HG02678 (cell line): ENCODE measurements around the gene HRCT1.
"Not testable (repeated sequence)": the region's sequence is repeated elsewhere in the genome, so short reads cannot be mapped to it uniquely, and the experiment has no call there.

Source experiments
- ATAC-seq: cut with Tn5 transposase; IDR thresholded peaks from one replicate; pipeline ENCODE4 v1.9.1; 2021; ENCODE audit warnings: mild to moderate bottlenecking, moderate library complexity; ENCODE audit not compliant: unreplicated experiment

The HRCT1 gene

DNA sequence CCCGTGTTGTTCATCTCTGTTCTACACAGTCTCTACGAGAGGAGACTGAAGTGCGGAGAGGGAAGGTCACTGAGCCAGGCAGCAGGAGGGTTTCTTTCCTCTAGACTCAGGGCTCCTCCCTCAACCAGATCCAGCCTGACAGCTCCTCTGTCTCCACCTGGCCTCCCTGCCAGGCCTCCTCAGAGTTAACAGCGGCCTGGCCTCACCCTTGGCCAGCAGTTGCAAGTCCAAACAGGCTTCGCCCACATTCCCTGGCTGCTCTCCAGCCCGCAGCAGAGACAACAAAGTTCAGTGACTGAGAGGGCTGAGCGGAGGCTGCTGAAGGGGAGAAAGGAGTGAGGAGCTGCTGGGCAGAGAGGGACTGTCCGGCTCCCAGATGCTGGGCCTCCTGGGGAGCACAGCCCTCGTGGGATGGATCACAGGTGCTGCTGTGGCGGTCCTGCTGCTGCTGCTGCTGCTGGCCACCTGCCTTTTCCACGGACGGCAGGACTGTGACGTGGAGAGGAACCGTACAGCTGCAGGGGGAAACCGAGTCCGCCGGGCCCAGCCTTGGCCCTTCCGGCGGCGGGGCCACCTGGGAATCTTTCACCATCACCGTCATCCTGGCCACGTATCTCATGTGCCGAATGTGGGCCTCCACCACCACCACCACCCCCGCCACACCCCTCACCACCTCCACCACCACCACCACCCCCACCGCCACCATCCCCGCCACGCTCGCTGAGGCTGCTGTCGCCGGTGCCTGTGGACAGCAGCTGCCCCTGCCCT, at the start of gene HRCT1:
Gene HRCT1, plus strand, starts transcription at position 291 of the 768 bp plus-strand sequence. Its CDS starts 86 bp downstream, at position 377.
- no peak for ATAC-seq

DNA sequence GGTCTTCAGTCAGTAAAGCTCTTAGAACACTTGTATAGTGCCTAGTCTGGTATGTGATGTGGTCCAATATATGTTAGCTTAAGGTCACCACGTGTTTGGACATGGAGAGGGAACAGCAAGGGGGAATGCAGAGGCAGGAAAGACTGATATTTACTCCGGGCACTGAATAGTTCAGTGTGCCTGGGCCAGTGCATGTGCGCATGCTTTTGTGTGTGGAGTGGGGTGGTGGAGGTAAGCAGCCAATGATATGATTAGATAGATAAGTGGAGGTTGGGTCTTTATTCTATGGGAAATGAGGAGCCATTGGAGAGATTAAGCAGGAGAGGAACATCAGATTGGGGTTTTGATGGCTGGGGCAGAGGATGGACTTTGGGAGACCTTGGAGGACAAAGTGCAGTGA, 49.8 kb upstream of the HRCT1 start:
- ATAC-seq, result no peak

DNA sequence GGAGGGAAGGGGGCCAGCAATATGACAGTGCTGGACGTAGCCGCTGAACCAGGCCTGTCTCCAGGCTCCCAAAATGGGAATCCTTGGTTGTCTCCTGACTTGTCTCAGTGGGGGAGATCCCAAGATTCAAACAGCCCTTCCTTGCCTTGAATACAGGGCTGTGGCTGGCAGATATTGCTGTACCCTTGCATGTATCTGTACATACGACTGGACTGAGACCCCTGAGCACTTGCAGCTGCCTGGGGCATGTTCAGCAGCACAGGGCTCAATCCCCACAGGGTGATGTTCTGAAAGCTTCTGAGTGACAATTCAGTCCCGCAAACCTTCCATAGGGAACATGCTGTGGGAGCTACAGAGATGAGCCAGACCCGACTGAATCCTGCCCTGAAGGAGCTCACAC, 49.1 kb upstream of the HRCT1 start:
- ATAC-seq, result no peak

GRCh38 chr9:35858458-35858857, 47.5 kb upstream of the HRCT1 start:
- ATAC-seq, result no peak

DNA sequence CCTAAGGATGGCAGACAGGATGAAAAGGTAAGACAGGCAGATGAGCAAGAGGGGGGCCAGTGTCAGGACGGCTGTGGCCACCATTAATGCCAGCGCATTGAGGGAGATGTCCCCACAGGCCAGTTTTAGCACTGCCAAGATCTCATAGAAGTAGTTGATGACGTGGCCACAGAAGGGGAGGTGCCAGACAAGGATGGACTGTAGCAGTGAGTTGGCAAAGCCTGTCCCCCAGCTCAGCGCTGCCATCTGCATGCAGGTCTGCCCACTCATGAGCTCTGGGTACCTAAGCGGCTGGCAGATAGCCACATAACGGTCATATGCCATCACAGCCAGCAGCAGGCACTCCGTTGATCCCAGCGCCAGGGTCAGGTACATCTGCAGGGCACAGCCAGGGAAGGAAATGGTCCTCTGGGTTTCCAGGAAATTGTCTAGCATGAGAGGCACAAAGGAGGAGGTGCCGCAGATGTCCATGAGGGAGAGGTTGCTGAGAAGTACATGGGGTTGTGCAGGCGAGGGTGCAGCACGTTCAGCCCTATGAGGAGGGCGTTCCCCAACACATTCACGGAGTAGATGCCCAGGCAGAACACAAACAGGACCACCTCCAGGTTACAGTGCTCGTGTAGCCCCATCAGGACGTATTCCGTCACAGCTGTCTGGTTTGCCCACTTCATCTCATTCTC, 46.6 kb upstream of the HRCT1 start:
- no peak for ATAC-seq

DNA sequence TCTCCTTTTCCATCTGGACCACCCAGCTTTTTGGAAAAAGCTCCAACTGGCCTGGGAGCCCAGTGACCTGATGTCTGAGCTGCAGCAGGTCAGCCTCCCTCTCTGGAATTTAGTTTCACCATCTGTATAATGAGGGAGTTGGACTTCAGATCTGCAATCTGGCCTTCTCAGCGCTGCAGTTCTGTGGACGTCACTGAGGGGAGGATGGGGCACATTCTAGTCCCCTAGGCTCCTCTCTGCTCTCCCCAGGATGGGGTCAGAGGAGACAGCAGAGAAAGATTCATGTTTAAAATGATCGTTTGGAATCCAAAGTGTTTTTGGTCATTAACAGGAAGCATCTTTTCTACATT, 46.0 kb upstream of the HRCT1 start:
- no peak for ATAC-seq

DNA sequence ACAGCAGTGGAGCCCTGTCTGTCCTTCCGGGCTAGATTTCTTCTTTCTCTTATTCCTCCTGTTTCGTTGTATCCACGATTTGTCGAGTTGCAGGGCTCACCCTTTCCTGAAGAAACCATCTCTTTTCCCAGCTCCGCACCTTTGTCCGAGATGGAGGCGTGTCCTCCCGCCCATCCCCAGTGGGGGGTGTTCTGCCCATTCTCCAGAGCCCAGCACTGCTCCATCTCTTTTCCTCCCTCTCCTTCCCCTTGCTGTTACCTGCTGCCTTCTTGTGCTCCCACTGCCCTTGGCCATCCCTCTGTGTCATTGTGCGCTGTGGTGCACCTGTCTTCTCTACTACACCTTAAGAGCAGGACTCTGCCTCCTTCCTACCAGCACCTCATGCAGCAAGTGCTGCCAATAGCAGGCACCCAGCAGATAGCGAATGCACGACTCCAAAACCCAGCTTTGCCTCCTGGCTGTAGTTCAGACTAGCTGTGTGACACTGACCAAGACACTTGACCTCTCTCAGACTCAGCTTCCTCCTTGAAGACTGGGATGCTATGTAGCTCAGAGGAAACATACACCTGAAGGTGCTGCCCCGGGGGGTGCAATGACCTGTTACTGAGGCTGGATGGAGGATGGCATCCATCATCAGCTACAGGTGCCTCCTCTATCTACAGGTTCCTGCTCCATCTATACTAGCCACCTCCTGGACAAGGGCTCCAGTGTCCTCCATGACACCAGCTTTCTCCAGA, 44.7 kb upstream of the HRCT1 start:
- no peak for ATAC-seq

GRCh38 chr9:35862328-35862727, 43.7 kb upstream of the HRCT1 start:
- no peak for ATAC-seq

DNA sequence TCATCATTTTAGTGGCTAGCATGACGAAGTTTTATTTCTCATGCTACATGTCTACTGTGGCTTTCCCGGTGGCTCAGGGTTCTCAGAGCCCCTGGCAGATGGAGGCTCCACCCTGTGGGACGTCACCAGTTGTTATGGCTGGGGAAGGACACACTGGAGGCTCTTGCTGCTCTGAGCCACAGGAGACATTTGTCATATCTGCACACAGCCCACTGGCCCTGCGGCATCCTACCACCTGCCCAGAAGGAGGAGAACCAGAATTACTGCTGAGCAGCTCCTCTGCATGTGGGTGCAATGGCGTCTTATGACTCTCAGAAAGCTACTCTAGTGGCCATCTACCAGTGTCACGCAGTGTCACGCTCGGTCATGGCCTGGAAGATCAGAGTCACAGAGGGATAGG, 42.4 kb upstream of the HRCT1 start:
- ATAC-seq, result no peak

- ATAC-seq, result no peak
Observed at GRCh38 chr9:35864695-35865255, 41.2 kb upstream of the HRCT1 start.

DNA sequence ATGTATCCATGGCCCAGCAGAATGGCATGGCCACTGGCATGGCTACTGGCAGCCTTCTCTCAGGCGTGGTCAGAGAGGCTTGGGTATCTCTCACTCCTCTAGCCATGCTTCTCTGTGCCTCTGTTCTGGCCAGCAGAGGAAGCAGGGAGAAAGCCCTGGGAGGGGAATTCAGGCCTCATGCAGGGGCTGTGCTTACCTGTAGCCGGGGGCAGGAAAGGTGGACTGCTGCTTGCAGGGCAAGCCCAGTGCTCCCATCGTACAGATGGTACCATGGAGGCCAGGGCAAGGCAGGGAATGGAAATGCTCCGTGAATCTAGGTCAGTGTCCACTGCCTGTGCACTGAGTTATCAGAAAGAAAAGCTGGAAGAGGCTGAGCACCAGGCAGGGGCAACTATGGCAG, 38.5 kb upstream of the HRCT1 start:
- no peak for ATAC-seq

DNA sequence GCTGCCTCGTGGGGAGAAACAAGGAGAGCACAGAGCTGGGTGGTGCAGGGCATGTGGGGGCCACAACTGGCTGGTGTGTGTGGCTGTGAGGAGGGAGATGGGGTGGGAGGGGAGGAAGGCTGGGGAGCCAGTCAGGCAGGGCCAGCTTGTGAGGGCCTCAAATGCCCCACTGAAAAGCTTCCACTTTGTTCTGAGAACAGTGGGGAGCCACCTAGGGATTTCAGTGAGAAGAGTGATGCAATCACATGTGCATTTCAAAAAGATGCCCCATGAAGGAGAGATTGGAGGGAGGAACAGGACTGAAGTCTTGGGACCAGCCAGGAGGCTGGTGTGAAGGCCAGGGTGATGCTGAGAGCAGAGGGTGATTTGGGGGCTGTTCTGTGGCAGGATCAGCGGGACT, 37.1 kb upstream of the HRCT1 start:
- no peak for ATAC-seq

- no peak for ATAC-seq
Observed at GRCh38 chr9:35869621-35870216, 36.3 kb upstream of the HRCT1 start.

GRCh38 chr9:35870351-35870923, 35.6 kb upstream of the HRCT1 start, which contains the start of gene OR13J1:
Gene OR13J1, minus strand, starts transcription at chr9:35870401. Its CDS starts 0 bp downstream, at chr9:35870401.
- ATAC-seq, result no peak

DNA sequence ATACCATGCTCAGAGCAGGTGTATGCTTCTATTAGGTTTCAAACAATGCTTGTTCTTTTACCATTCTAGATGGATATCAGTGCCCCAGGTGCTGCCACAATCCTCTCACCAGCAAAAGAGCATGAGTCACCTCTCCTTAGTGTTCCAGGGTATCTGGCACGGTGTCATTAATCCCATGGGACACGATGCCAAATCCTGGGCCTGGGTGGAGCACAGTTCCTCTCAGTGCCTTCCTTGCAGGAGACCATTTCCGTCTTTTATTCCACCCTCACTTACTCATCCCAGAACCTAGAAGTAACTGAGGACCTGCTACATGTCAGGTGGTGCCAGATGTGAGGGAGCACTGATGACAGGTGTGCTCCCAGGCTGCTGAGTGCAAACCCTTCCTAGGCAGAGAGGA, 34.5 kb upstream of the HRCT1 start:
- no peak for ATAC-seq

DNA sequence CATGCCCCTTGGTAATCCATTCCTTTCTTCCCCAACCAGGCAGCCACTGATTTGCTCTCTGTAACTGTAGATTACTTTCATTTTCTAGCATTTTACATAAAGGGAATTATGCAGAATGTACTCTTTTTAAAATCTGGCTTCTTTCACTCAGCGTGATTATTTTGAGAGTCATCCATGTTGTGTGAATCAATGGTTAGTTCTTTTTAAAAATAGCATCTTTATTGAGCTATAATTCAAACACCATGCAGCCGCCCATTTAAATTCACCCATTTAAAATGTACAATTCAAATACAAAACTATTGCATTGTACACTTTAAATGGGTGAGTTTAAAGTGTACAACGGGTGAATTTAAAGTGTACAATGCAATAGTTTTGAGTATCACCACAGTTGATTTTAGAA, 33.5 kb upstream of the HRCT1 start:
- no peak for ATAC-seq

- ATAC-seq, result no peak
Observed at GRCh38 chr9:35882263-35882848, 23.6 kb upstream of the HRCT1 start.

- ATAC-seq, result no peak
Observed at GRCh38 chr9:35882996-35883395, 23.0 kb upstream of the HRCT1 start.

DNA sequence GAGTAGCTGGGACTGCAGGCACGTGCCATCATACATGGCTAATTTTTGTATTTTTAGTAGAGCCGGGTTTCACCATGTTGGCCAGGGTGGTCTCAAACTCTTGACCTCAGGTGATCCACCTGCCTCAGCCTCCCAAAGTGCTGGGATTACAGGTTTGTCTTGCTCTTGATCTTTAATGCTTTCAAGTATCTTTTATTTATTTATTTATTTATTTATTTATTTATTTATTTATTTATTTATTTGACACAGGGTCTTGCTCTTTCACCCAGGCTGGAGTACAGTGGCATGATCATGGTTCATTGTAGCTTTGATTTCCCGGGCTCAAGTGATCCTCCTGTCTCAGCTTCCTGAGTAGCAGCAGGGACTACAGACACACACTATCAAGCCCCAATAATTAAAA, 21.1 kb upstream of the HRCT1 start:
- not testable (repeated sequence) for ATAC-seq

- no peak for ATAC-seq
Observed at GRCh38 chr9:35891646-35892045, 14.4 kb upstream of the HRCT1 start.
